Esophagus muscularis mucosa (tissue), 2 donors: ENCODE data around the gene NUP50.

Source experiments
- EP300 ChIP-seq: sonication (generic); formaldehyde crosslinking; IDR thresholded peaks from one replicate; pipeline ENCODE4 v1.6.1; 2017; ENCODE audit warnings: antibody characterized with exemption
- POLR2A ChIP-seq: fragments of 450-650 bp; IDR thresholded peaks from one replicate; pipeline ENCODE4 v1.6.1; 2017; ENCODE audit warnings: antibody characterized with exemption, moderate library complexity, mild to moderate bottlenecking, low read depth

GRCh38 chr22:45196308-45196707 lies 32.6 kb downstream of the NUP50 start:
- TF ChIP-seq EP300 (no peak), POLR2A (no peak)
